CD14-positive monocyte (primary cell): Measurements from ENCODE around the gene ZNF408. TPM values are rescaled to one million over a fixed set of nuclear protein-coding genes. Genes with fewer than 3 reads are reported as not detected.
A peak's percentile ranks its signal among the peaks of the same experiment; 100 is the strongest.

ENCODE experiments used
- DNase-seq, 3 donors: peaks; one replicate each; pipeline ENCODE4 v3.0.0-alpha.2; 2011 to 2022
- H2AFZ ChIP-seq: 2 replicates; pipeline ENCODE4 v1.6.0; 2012; ENCODE audit warnings: mild to moderate bottlenecking, low read depth, low read length, inconsistent platforms; ENCODE audit not compliant: insufficient read depth, poor library complexity, severe bottlenecking
- H3K27ac ChIP-seq, 2 donors: 1 replicate in 1 of 2; 2 replicates in 1 of 2; pipeline ENCODE4 v1.5.1; 2012 to 2013; ENCODE audit warnings: low read length in 2 of 2, control low read depth in 1 of 2, inconsistent platforms in 1 of 2, low read depth in 1 of 2, mild to moderate bottlenecking in 1 of 2
- H3K27me3 ChIP-seq, 2 donors: one replicate each; pipeline versions ENCODE4 v1.6.0 to v1.6.1; 2011 to 2013; ENCODE audit warnings: low read length in 2 of 2; ENCODE audit not compliant: control insufficient read depth in 2 of 2, insufficient read depth in 2 of 2
- H3K36me3 ChIP-seq, 2 donors: replicated peaks in 1 of 2; 1 replicate in 1 of 2; 2 replicates in 1 of 2; pipeline versions ENCODE4 v1.5.1 to v1.6.1; 2012 to 2013; ENCODE audit warnings: low read length in 2 of 2, control low read depth in 1 of 2, inconsistent platforms in 1 of 2, mild to moderate bottlenecking in 1 of 2; ENCODE audit not compliant: insufficient read depth in 2 of 2, control insufficient read depth in 1 of 2
- H3K4me1 ChIP-seq, 2 donors: 1 replicate in 1 of 2; 2 replicates in 1 of 2; pipeline versions ENCODE4 v1.5.1 to v1.6.1; 2012 to 2013; ENCODE audit warnings: low read length in 2 of 2, control low read depth in 1 of 2, inconsistent platforms in 1 of 2, mild to moderate bottlenecking in 1 of 2, moderate library complexity in 1 of 2; ENCODE audit not compliant: insufficient read depth in 2 of 2, control insufficient read depth in 1 of 2
- H3K4me2 ChIP-seq: replicated peaks from 2 replicates; pipeline ENCODE3; 2012; ENCODE audit warnings: low read length, moderate library complexity, mild to moderate bottlenecking; ENCODE audit not compliant: poor library complexity, severe bottlenecking; ENCODE audit errors: extremely low read depth
- H3K4me3 ChIP-seq, 3 experiments: fragments of 200-600 bp in 1 of 3; sonication (generic) in 1 of 3; replicated peaks in 1 of 3; 1 replicate in 2 of 3; 2 replicates in 1 of 3; pipeline ENCODE4 v1.5.1; 2011 to 2013; ENCODE audit warnings: low read length in 3 of 3, mild to moderate bottlenecking in 3 of 3, control low read depth in 2 of 3, low read depth in 2 of 3, inconsistent platforms in 1 of 3, moderate library complexity in 1 of 3
- H3K79me2 ChIP-seq: 2 replicates; pipeline ENCODE4 v1.6.0; 2012; ENCODE audit warnings: mild to moderate bottlenecking, control low read depth, inconsistent platforms, low read length, moderate library complexity; ENCODE audit not compliant: insufficient read depth
- H3K9ac ChIP-seq: 2 replicates; pipeline ENCODE4 v1.6.0; 2017; ENCODE audit warnings: low read length, mild to moderate bottlenecking; ENCODE audit not compliant: insufficient read depth, poor library complexity, severe bottlenecking
- H3K9me3 ChIP-seq, 2 donors: replicated peaks in 1 of 2; 1 replicate in 1 of 2; 2 replicates in 1 of 2; pipeline versions ENCODE4 v1.5.1 to v1.6.1; 2012 to 2013; ENCODE audit warnings: low read length in 2 of 2, control low read depth in 1 of 2; ENCODE audit not compliant: control insufficient read depth in 1 of 2, insufficient read depth in 1 of 2
- H4K20me1 ChIP-seq: 2 replicates; pipeline ENCODE4 v1.6.0; 2012; ENCODE audit warnings: mild to moderate bottlenecking, low read length, control low read depth, moderate library complexity; ENCODE audit not compliant: insufficient read depth
- H3K27ac Mint-ChIP-seq, 7 donors: one replicate each; pipeline ENCODE4 v1.8.0; 2020; ENCODE audit warnings: mild to moderate bottlenecking in 7 of 7, mixed read lengths in 7 of 7, moderate library complexity in 6 of 7, inconsistent platforms in 2 of 7
- H3K27me3 Mint-ChIP-seq, 3 donors: one replicate each; pipeline ENCODE4 v1.8.0; 2021 to 2022; ENCODE audit warnings: low read depth in 3 of 3, mild to moderate bottlenecking in 3 of 3, mixed read lengths in 3 of 3, moderate library complexity in 3 of 3, inconsistent platforms in 1 of 3
- H3K36me3 Mint-ChIP-seq, 2 donors: one replicate each; pipeline ENCODE4 v1.8.0; 2020; ENCODE audit warnings: mixed read lengths in 2 of 2, inconsistent platforms in 1 of 2, mild to moderate bottlenecking in 1 of 2
- H3K4me1 Mint-ChIP-seq: one replicate; pipeline ENCODE4 v1.8.0; 2020; ENCODE audit warnings: mild to moderate bottlenecking, mixed read lengths
- H3K4me3 Mint-ChIP-seq, 2 donors: one replicate each; pipeline ENCODE4 v1.8.0; 2020; ENCODE audit warnings: mild to moderate bottlenecking in 2 of 2, mixed read lengths in 2 of 2, moderate library complexity in 1 of 2
- H3K9me3 Mint-ChIP-seq, 7 donors: one replicate each; pipeline ENCODE4 v1.8.0; 2020 to 2022; ENCODE audit warnings: mixed read lengths in 7 of 7, mild to moderate bottlenecking in 6 of 7, moderate library complexity in 6 of 7, inconsistent platforms in 2 of 7
- CTCF ChIP-seq: fragments of 200-600 bp; IDR thresholded peaks from one replicate; pipeline ENCODE4 v1.8.0; 2022; ENCODE audit warnings: antibody characterized with exemption, mild to moderate bottlenecking
- WGBS: methylation state at CpG from one replicate; pipeline ENCODE4 v1.1.5; 2013; ENCODE audit warnings: missing lambda C conversion rate; ENCODE audit not compliant: insufficient coverage; 5-methylcytosine and 5-hydroxymethylcytosine counted together
- intact Hi-C, 2 donors: fragments of 100-400 bp; cut with micrococcal nuclease; formaldehyde crosslinking; loops; one replicate each; pipeline versions ENCODE4 v1.15.0 to v1.15.1; 2023
- polyA plus RNA-seq, 3 donors: library from polyadenylated mRNA; depleted of rRNA in 1 of 3; unstranded in 2 of 3; stranded (reverse) in 1 of 3; fragments of 300-500 nt in 2 of 3; fragments of >200 nt in 1 of 3; fragmentation: Illumina TruSeq in 2 of 3; gene quantifications; 1 replicate in 2 of 3; 2 replicates in 1 of 3; pipeline ENCODE4 v1.2.3, GENCODE V29; 2012 to 2021

The ZNF408 gene
- polyA plus RNA-seq, 3 donors: 4.1 to 4.5 (median 4.2) TPM

DNA sequence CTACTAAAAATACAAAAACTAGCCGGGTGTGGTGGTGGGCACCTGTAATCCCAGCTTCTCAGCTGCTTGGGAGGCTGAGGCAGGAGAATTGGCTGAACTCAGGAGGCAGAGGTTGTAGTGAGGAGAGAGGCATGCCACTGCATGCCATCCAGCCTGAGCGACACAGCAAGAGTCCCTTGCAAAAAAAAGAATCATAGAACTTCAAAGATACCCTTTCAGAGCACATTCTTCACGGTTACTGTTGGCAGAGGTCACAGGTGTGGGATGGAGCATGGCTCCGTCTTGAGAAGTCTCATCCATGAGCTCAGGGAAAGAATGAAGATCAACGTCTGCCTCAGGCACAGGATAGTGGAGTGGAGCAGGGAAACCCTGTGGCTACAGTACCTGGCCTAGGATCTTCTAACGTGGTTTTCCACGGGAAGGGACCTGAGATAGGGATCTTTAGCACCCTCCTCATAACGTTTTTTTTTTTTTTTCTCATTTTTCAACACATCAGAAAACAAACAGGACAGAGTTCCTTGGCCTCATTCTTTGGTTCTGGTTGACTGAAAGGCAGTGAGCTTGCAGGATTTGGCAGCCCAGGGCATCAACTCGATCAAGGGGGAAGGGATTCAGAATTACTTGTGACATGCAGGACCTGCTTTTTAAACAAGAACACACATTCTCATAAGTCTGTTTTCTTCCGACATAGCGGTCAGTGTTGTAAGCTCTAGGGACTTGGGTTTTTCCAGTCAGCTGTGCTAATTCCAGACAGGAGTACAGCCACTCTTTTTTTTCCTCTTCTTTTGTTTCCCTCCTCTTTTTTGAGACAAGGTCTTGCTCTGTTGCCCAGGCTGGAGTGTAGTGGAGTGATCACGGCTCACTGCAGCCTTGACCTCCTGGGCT, 41.0 kb downstream of the ZNF408 start:
- no peak overlapping the region for H3K4me3 ChIP-seq
- intact Hi-C loops: no loop called here
- H3K4me1 ChIP-seq: no peaks in the 10 kb centered on the region
- H3K9me3 ChIP-seq: no peaks in the 10 kb centered on the region
- Mint-ChIP-seq H3K4me3 (no peak overlapping the region), H3K27me3 (peaks cover 0 to 1% (median 0%) of the 10 kb centered on the region in 3 donors), H3K9me3 (no peaks in the 10 kb centered on the region), H3K27ac (peak overlapping the region in 2 of 7 donors; percentile 30 to 37), H3K4me1 (no peaks in the 10 kb centered on the region), H3K36me3 (peaks cover 55 to 64% of the 10 kb centered on the region in 2 donors)
- no peak overlapping the region for H2AFZ ChIP-seq
- TF ChIP-seq CTCF: no peak
- WGBS: 100% methylated on average over 1 of the region's 12 CpGs
- H3K9ac ChIP-seq: no peak overlapping the region
- no peak overlapping the region for H3K27ac ChIP-seq
- DNase-seq: no peak
- H3K36me3 ChIP-seq: peaks cover 56 to 59% of the 10 kb centered on the region in 2 donors
- H3K79me2 ChIP-seq: no peaks in the 10 kb centered on the region
- no peak overlapping the region for H3K4me2 ChIP-seq
- H4K20me1 ChIP-seq: no peaks in the 10 kb centered on the region
- H3K27me3 ChIP-seq: no peaks in the 10 kb centered on the region

GRCh38 chr11:46743043-46743442, 42.2 kb downstream of the ZNF408 start:
- no peak overlapping the region for H2AFZ ChIP-seq
- no peak overlapping the region for H3K9ac ChIP-seq
- intact Hi-C loops: no loop called here
- H3K36me3 ChIP-seq: peaks cover 66 to 71% of the 10 kb centered on the region in 2 donors
- no peaks in the 10 kb centered on the region for H4K20me1 ChIP-seq
- Mint-ChIP-seq H3K4me1 (no peaks in the 10 kb centered on the region), H3K36me3 (peaks cover 65 to 76% of the 10 kb centered on the region in 2 donors), H3K27ac (no peak overlapping the region), H3K27me3 (peaks cover 0 to 1% (median 1%) of the 10 kb centered on the region in 3 donors), H3K4me3 (no peak overlapping the region), H3K9me3 (no peaks in the 10 kb centered on the region)
- no peaks in the 10 kb centered on the region for H3K9me3 ChIP-seq
- H3K27me3 ChIP-seq: no peaks in the 10 kb centered on the region
- no peak overlapping the region for H3K27ac ChIP-seq
- WGBS: no CpG with 5 or more reads among the region's 2 CpGs
- H3K79me2 ChIP-seq: no peaks in the 10 kb centered on the region
- no peak overlapping the region for H3K4me2 ChIP-seq
- DNase-seq: no peak
- no peaks in the 10 kb centered on the region for H3K4me1 ChIP-seq
- TF ChIP-seq CTCF: no peak
- no peak overlapping the region for H3K4me3 ChIP-seq
